HepG2 (cell line): ENCODE data around the gene KHK. TPM values are rescaled to one million over a fixed set of nuclear protein-coding genes. Genes with fewer than 3 reads are reported as not detected.

Experiments used
- ATAC-seq: fragments of 200-7000 bp; cut with Tn5 transposase; 3 replicates; pipeline ENCODE4 v1.9.1; 2020; ENCODE audit warnings: mild to moderate bottlenecking, moderate library complexity
- BruUV-seq: library from RNA; stranded (reverse); fragments of 400-500 nt; replicated peaks from 2 replicates; lab custom pipeline; 2021; lab: Mats Ljungman, UMichigan
- CTCF ChIA-PET: fragments of 300-600 bp; formaldehyde crosslinking; extraction: SDS; loops from one replicate; lab custom pipeline; 2021; ENCODE audit warnings: low total read pairs, inconsistent platforms, low intra/inter-chr PET ratio; lab: Yijun Ruan, JAX
- POLR2A ChIA-PET: fragments of 350-600 bp; sonication (Branson Sonifier 250); formaldehyde crosslinking; loops from one replicate; lab custom pipeline; 2020; ENCODE audit warnings: antibody characterized with exemption, inconsistent platforms; lab: Yijun Ruan, JAX
- DNase-seq: peaks from one replicate; pipeline ENCODE4 v3.0.0-alpha.2; 2015; ENCODE audit warnings: low spot score
- FAIRE-seq: peaks from 3 replicates; lab custom pipeline; 2011; peaks lifted over from hg19 to GRCh38; lab: Jason Lieb, UNC
- H2AFZ ChIP-seq: one replicate; pipeline ENCODE4 v1.6.1; 2011; ENCODE audit warnings: low read length, inconsistent platforms
- H3K27ac ChIP-seq: fragments of 300-600 bp; 3 replicates; pipeline ENCODE4 v1.8.0; 2011; ENCODE audit warnings: mixed run types, mild to moderate bottlenecking, mixed read lengths, low read length, inconsistent platforms; ENCODE audit not compliant: insufficient read depth; ENCODE audit errors: extremely low read length
- H3K27me3 ChIP-seq, 2 experiments: fragments of 200-600 bp in 1 of 2; 2 replicates in 1 of 2; 3 replicates in 1 of 2; pipeline versions ENCODE4 v1.6.0 to v1.8.0; 2011; ENCODE audit warnings: low read length in 2 of 2, mild to moderate bottlenecking in 2 of 2, moderate library complexity in 2 of 2, inconsistent platforms in 1 of 2; ENCODE audit not compliant: insufficient read depth in 2 of 2, control insufficient read depth in 1 of 2
- H3K36me3 ChIP-seq, 2 experiments: fragments of 200-600 bp in 1 of 2; replicated peaks in 1 of 2; 2 replicates in 1 of 2; 3 replicates in 1 of 2; pipeline versions ENCODE4 v1.5.1 to v1.8.0; 2011; ENCODE audit warnings: low read length in 2 of 2, inconsistent platforms in 1 of 2; ENCODE audit not compliant: insufficient read depth in 2 of 2, control insufficient read depth in 1 of 2
- H3K4me1 ChIP-seq: 2 replicates; pipeline ENCODE4 v1.5.1; 2012; ENCODE audit warnings: low read length, inconsistent platforms; ENCODE audit not compliant: insufficient read depth
- H3K4me2 ChIP-seq: 2 replicates; pipeline ENCODE4 v1.6.0; 2011; ENCODE audit warnings: low read depth, low read length, inconsistent platforms
- H3K4me3 ChIP-seq, 3 experiments: fragments of 200-600 bp in 1 of 3; sonication (generic), shearing (Covaris generic) in 1 of 3; replicated peaks in 1 of 3; 2 replicates each; pipeline ENCODE4 v1.5.1; 2011 to 2016; ENCODE audit warnings: low read length in 3 of 3, inconsistent platforms in 2 of 3, low read depth in 2 of 3, mild to moderate bottlenecking in 2 of 3, control low read depth in 1 of 3, mixed read lengths in 1 of 3; ENCODE audit not compliant: insufficient read depth in 1 of 3
- H3K79me2 ChIP-seq: one replicate; pipeline ENCODE4 v1.6.1; 2011; ENCODE audit warnings: low read length, inconsistent platforms; ENCODE audit not compliant: insufficient read depth
- H3K9ac ChIP-seq: 2 replicates; pipeline ENCODE4 v1.6.0; 2011; ENCODE audit warnings: mild to moderate bottlenecking, low read depth, low read length, inconsistent platforms; ENCODE audit not compliant: insufficient read depth
- H3K9me3 ChIP-seq: 2 replicates; pipeline ENCODE4 v1.5.1; 2012; ENCODE audit warnings: mild to moderate bottlenecking, low read length
- H4K20me1 ChIP-seq: 2 replicates; pipeline ENCODE4 v1.6.0; 2011; ENCODE audit warnings: inconsistent platforms, mild to moderate bottlenecking, low read length, moderate library complexity; ENCODE audit not compliant: insufficient read depth
- CHD4 ChIP-seq: fragments of 200-600 bp; sonication (generic); IDR thresholded peaks from 2 replicates; pipeline ENCODE4 v1.7.0; 2017; ENCODE audit warnings: mild to moderate bottlenecking, low read length, borderline replicate concordance
- FOXM1 ChIP-seq: sonication (generic); formaldehyde crosslinking; IDR thresholded peaks from 2 replicates; pipeline ENCODE4 v1.5.0; 2020; ENCODE audit warnings: missing genetic modification reagents
- GATAD1 ChIP-seq: IDR thresholded peaks from 2 replicates; pipeline ENCODE4 v1.6.1; 2016; ENCODE audit warnings: missing genetic modification reagents, missing compliant biosample characterization
- GZF1 ChIP-seq: sonication (generic); formaldehyde crosslinking; IDR thresholded peaks from 2 replicates; pipeline ENCODE4 v1.5.1; 2020; ENCODE audit warnings: mild to moderate bottlenecking, missing genetic modification reagents
- HES4 ChIP-seq: sonication (generic); formaldehyde crosslinking; IDR thresholded peaks from 2 replicates; pipeline ENCODE4 v1.9.0; 2021; ENCODE audit warnings: mild to moderate bottlenecking, missing genetic modification reagents, borderline replicate concordance
- HOXA5 ChIP-seq: sonication (generic); formaldehyde crosslinking; IDR thresholded peaks from 2 replicates; pipeline ENCODE4 v1.4.0; 2020; ENCODE audit warnings: missing genetic modification reagents
- MAFF ChIP-seq: IDR thresholded peaks from 2 replicates; pipeline ENCODE4 v1.6.1; 2011; ENCODE audit warnings: low read depth, low read length, improper control_type of control experiment
- MEIS2 ChIP-seq: sonication (generic); formaldehyde crosslinking; IDR thresholded peaks from 2 replicates; pipeline ENCODE4 v1.9.0; 2021; ENCODE audit warnings: mild to moderate bottlenecking, missing genetic modification reagents
- MYNN ChIP-seq: sonication (generic); formaldehyde crosslinking; IDR thresholded peaks from 2 replicates; pipeline ENCODE4 v1.4.0; 2020; ENCODE audit warnings: mild to moderate bottlenecking, low read depth, missing genetic modification reagents
- POLR2A ChIP-seq, 2 experiments: IDR thresholded peaks; 2 replicates each; pipeline ENCODE4 v1.6.1; 2011; ENCODE audit warnings: low read depth in 2 of 2, low read length in 2 of 2, mild to moderate bottlenecking in 1 of 2, moderate library complexity in 1 of 2; ENCODE audit not compliant: insufficient read depth in 1 of 2
- TMF1 ChIP-seq: sonication (generic); formaldehyde crosslinking; IDR thresholded peaks from 2 replicates; pipeline ENCODE4 v1.8.1; 2022; ENCODE audit warnings: low read depth, missing genetic modification reagents
- ZSCAN31 ChIP-seq: sonication (generic); formaldehyde crosslinking; IDR thresholded peaks from 2 replicates; pipeline ENCODE4 v1.5.0; 2020; ENCODE audit warnings: low read depth, mild to moderate bottlenecking, missing genetic modification reagents
- WGBS: methylation state at CpG from one replicate; pipeline ENCODE4 v1.1.6; 2017; ENCODE audit warnings: low lambda C conversion rate; 5-methylcytosine and 5-hydroxymethylcytosine counted together
- in situ Hi-C: cut with HindIII; loops from 2 replicates; pipeline ENCODE4 v1.10.0; 2017; ENCODE audit warnings: low pct_unique_long_range_greater_than_20kb; ENCODE audit not compliant: extremely low pct_ligation_motif_present
- intact Hi-C: fragments of 100-400 bp; cut with micrococcal nuclease; formaldehyde crosslinking; loops from one replicate; pipeline ENCODE4 v1.10.0; 2022; ENCODE audit not compliant: unreplicated experiment
- polyA plus RNA-seq, 8 experiments: library from polyadenylated mRNA; depleted of rRNA in 3 of 8; stranded (reverse) in 7 of 8; unstranded in 1 of 8; fragments of >200 nt; fragmentation: Illumina TruSeq in 4 of 8; extraction: Trizol in 4 of 8; gene quantifications; 2 replicates each; pipeline versions ENCODE4 v1.2.1 to v1.2.3, GENCODE V29; 2011 to 2016; ENCODE audit warnings: low read depth in 4 of 8, missing spikeins in 1 of 8, mixed read lengths in 1 of 8; ENCODE audit not compliant: insufficient read depth in 1 of 8
- total RNA-seq, 5 experiments: library from RNA; depleted of rRNA; stranded (reverse); fragments of >200 nt; fragmentation: Illumina TruSeq; extraction: Trizol; gene quantifications; 2 replicates each; pipeline ENCODE4 v1.2.3, GENCODE V29; 2016; ENCODE audit warnings: low read depth in 1 of 5
- TF ChIP-seq, protein P1 (sequence below): sonication (generic); formaldehyde crosslinking; IDR thresholded peaks from 2 replicates; pipeline ENCODE4 v1.4.0; 2020; ENCODE audit warnings: missing genetic modification reagents
- TF ChIP-seq, protein P2 (sequence below): sonication (generic); formaldehyde crosslinking; IDR thresholded peaks from 2 replicates; pipeline ENCODE4 v1.4.0; 2020; ENCODE audit warnings: low read depth, missing genetic modification reagents
- TF ChIP-seq, protein P3 (sequence below): sonication (generic); formaldehyde crosslinking; IDR thresholded peaks from 2 replicates; pipeline ENCODE4 v1.4.0; 2020; ENCODE audit warnings: mild to moderate bottlenecking, missing genetic modification reagents
- TF ChIP-seq, protein P4 (sequence below): IDR thresholded peaks from 2 replicates; pipeline ENCODE4 v1.6.1; 2016; ENCODE audit warnings: low read depth, borderline replicate concordance

Gene KHK
- total and polyA plus RNA-seq, 2 of the 13 experiments (the other 11 are each of a cell fraction or from before 2014, with no cell fraction given) = 40.9 to 99.2 TPM

DNA sequence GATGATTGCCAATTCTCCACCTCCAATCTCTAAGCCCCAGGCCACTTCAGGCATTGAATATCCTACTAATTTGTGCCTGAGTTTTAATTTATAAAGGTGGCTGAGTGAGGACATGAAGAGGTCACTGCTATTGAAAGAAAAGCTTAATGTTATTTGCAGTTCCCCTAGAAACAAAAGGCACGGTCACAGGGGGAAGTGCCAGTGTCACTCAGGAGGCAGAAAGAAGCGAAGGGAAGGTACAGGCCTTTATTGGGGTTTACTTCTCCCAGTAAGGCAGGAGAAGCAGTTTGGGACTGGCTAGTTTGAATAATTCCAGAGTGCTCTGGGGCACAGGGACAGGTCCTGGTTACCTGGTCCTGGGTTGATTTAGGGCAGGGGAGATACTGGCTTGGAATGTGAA is 35.3 kb downstream of the KHK start:
- CTCF ChIA-PET = no interaction called here
- Histone ChIP-seq H4K20me1 (no peaks in the 10 kb centered on the region), H3K9me3 (no peaks in the 10 kb centered on the region), H2AFZ (no peak overlapping the region), H3K79me2 (no peaks in the 10 kb centered on the region), H3K36me3 (no peaks in the 10 kb centered on the region), H3K4me2 (peak overlapping the region; percentile 99), H3K9ac (peak overlapping the region; percentile 19; the same call in 1 of the 2 replicates), H3K27me3 (peaks cover 2 to 48% of the 10 kb centered on the region in 2 experiments; a peak in 4 of 5 replicates), H3K27ac (no peak overlapping the region), H3K4me3 (0 out of 6 replicates have a peak overlapping the region, but pooled peaks of 1 of the 3 experiments have one; percentile 7), H3K4me1 (peaks cover 71% of the 10 kb centered on the region)
- in situ Hi-C loops (no loop called here), intact Hi-C loops (no loop called here)
- WGBS = 18% methylated on average over 2 of the region's 2 CpGs
- no peak for FAIRE-seq
- POLR2A ChIA-PET = interaction anchor here (5.3 kb wide), 1 partner anchor 11 kb away, joined by 76 read pairs; the partner anchor contains the start of gene PREB
- no TSS peak for BruUV-seq
- DNase-seq = no peak
- ATAC-seq = no peak
- TF ChIP-seq, protein P1, sequence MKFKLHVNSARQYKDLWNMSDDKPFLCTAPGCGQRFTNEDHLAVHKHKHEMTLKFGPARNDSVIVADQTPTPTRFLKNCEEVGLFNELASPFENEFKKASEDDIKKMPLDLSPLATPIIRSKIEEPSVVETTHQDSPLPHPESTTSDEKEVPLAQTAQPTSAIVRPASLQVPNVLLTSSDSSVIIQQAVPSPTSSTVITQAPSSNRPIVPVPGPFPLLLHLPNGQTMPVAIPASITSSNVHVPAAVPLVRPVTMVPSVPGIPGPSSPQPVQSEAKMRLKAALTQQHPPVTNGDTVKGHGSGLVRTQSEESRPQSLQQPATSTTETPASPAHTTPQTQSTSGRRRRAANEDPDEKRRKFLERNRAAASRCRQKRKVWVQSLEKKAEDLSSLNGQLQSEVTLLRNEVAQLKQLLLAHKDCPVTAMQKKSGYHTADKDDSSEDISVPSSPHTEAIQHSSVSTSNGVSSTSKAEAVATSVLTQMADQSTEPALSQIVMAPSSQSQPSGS (CRISPR knock-in tag) = no peak
- TF ChIP-seq, protein P2, sequence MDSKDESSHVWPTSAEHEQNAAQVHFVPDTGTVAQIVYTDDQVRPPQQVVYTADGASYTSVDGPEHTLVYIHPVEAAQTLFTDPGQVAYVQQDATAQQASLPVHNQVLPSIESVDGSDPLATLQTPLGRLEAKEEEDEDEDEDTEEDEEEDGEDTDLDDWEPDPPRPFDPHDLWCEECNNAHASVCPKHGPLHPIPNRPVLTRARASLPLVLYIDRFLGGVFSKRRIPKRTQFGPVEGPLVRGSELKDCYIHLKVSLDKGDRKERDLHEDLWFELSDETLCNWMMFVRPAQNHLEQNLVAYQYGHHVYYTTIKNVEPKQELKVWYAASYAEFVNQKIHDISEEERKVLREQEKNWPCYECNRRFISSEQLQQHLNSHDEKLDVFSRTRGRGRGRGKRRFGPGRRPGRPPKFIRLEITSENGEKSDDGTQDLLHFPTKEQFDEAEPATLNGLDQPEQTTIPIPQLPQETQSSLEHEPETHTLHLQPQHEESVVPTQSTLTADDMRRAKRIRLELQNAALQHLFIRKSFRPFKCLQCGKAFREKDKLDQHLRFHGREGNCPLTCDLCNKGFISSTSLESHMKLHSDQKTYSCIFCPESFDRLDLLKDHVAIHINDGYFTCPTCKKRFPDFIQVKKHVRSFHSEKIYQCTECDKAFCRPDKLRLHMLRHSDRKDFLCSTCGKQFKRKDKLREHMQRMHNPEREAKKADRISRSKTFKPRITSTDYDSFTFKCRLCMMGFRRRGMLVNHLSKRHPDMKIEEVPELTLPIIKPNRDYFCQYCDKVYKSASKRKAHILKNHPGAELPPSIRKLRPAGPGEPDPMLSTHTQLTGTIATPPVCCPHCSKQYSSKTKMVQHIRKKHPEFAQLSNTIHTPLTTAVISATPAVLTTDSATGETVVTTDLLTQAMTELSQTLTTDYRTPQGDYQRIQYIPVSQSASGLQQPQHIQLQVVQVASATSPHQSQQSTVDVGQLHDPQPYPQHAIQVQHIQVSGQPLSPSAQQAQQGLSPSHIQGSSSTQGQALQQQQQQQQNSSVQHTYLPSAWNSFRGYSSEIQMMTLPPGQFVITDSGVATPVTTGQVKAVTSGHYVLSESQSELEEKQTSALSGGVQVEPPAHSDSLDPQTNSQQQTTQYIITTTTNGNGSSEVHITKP (CRISPR knock-in tag) = no peak
- TF ChIP-seq MAFF (no peak), HES4 (CRISPR knock-in tag) (no peak), TMF1 (no peak), CHD4 (no peak), GATAD1 (CRISPR knock-in tag) (no peak), ZSCAN31 (CRISPR knock-in tag) (no peak), MEIS2 (no peak), HOXA5 (CRISPR knock-in tag) (no peak), MYNN (CRISPR knock-in tag) (no peak), FOXM1 (CRISPR knock-in tag) (no peak), POLR2A (IDR thresholded peaks at IDR 0.05; ENCODE audit: insufficient read depth in 1 of 2, low read depth in 2 of 2, low read length in 2 of 2) (no peak), GZF1 (CRISPR knock-in tag) (no peak)
- TF ChIP-seq, protein P3, sequence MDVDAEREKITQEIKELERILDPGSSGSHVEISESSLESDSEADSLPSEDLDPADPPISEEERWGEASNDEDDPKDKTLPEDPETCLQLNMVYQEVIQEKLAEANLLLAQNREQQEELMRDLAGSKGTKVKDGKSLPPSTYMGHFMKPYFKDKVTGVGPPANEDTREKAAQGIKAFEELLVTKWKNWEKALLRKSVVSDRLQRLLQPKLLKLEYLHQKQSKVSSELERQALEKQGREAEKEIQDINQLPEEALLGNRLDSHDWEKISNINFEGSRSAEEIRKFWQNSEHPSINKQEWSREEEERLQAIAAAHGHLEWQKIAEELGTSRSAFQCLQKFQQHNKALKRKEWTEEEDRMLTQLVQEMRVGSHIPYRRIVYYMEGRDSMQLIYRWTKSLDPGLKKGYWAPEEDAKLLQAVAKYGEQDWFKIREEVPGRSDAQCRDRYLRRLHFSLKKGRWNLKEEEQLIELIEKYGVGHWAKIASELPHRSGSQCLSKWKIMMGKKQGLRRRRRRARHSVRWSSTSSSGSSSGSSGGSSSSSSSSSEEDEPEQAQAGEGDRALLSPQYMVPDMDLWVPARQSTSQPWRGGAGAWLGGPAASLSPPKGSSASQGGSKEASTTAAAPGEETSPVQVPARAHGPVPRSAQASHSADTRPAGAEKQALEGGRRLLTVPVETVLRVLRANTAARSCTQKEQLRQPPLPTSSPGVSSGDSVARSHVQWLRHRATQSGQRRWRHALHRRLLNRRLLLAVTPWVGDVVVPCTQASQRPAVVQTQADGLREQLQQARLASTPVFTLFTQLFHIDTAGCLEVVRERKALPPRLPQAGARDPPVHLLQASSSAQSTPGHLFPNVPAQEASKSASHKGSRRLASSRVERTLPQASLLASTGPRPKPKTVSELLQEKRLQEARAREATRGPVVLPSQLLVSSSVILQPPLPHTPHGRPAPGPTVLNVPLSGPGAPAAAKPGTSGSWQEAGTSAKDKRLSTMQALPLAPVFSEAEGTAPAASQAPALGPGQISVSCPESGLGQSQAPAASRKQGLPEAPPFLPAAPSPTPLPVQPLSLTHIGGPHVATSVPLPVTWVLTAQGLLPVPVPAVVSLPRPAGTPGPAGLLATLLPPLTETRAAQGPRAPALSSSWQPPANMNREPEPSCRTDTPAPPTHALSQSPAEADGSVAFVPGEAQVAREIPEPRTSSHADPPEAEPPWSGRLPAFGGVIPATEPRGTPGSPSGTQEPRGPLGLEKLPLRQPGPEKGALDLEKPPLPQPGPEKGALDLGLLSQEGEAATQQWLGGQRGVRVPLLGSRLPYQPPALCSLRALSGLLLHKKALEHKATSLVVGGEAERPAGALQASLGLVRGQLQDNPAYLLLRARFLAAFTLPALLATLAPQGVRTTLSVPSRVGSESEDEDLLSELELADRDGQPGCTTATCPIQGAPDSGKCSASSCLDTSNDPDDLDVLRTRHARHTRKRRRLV (CRISPR knock-in tag) = no peak
- TF ChIP-seq, protein P4, sequence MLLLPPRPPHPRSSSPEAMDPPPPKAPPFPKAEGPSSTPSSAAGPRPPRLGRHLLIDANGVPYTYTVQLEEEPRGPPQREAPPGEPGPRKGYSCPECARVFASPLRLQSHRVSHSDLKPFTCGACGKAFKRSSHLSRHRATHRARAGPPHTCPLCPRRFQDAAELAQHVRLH (CRISPR knock-in tag) = no peak
